Skin of body (tissue), 2 donors: Measurements from ENCODE around the gene MITF. TPM values are rescaled to one million over a fixed set of nuclear protein-coding genes. Genes with fewer than 3 reads are reported as not detected.
A peak's percentile ranks its signal among the peaks of the same experiment; 100 is the strongest.
"Not testable (repeated sequence)": the region's sequence is repeated elsewhere in the genome, so short reads cannot be mapped to it uniquely, and the experiment has no call there.

ENCODE experiments used
- DNase-seq: peaks from one replicate; lab custom pipeline; 2025; lab: John Stamatoyannopoulos, UW
- total RNA-seq: library from RNA; depleted of rRNA; stranded (reverse); fragments of >200 nt; gene quantifications from one replicate; pipeline ENCODE4 v1.2.3, GENCODE V29; 2014

Gene MITF
- total RNA-seq, 1 donor from 2014 or later: 43.2 TPM

DNA sequence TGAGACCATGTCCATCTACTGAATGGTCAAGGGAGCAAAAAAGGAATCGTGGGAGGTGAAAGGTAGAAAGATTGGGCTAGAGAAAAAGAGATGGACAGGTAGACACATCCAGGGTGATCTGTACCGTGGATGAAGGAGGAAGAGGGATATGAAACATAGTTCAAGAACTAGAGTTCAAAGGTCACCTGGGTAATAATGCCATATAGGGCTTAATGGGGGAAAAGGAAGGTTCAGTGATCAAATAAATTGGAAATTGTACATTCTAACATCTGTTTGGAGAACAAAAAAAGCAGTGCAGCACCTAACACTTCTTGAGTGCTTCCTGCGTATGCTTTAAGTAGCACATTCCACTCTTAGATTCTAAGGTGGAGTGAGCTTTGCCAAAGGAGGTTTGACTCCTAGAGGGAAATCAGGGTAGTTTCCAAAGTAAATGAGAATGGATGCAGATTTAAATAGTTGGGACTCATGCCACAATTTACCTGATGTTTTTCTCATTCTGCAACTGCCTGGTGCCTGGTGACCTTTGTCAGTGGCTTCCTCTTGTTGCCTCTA, 46.6 kb downstream of the MITF start:
- DNase-seq: no peak

- no peak for DNase-seq
These were observed 47.6 kb downstream of the MITF start for GRCh38 chr3:69786854-69787253.

- peak; percentile 7 for DNase-seq
These were observed 48.3 kb downstream of the MITF start for GRCh38 chr3:69787436-69788168.

DNA sequence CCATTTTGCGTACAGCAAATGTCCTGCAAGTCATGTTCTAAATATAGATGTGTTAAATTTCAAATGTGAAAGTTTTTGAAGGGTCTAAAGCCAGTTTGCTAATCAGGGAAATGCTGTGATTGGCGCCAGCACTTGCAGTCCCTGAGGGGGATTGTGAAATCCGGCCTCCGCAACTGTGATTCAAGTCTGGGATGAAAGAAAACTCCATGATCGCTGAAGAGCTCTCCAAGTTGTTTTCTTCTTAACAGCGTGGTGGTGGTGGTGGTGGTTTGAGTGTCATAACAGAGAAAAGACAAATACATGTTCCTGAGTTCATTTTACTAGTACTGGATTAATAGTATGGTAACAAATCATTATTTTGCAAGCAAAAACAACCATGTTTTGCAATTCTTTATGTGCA, 51.8 kb downstream of the MITF start:
- DNase-seq: peak; percentile 48

GRCh38 chr3:69791919-69792399, 52.7 kb downstream of the MITF start:
- peak; percentile 91 for DNase-seq

GRCh38 chr3:69796126-69796525, 56.9 kb downstream of the MITF start:
- not testable (repeated sequence) for DNase-seq

DNA sequence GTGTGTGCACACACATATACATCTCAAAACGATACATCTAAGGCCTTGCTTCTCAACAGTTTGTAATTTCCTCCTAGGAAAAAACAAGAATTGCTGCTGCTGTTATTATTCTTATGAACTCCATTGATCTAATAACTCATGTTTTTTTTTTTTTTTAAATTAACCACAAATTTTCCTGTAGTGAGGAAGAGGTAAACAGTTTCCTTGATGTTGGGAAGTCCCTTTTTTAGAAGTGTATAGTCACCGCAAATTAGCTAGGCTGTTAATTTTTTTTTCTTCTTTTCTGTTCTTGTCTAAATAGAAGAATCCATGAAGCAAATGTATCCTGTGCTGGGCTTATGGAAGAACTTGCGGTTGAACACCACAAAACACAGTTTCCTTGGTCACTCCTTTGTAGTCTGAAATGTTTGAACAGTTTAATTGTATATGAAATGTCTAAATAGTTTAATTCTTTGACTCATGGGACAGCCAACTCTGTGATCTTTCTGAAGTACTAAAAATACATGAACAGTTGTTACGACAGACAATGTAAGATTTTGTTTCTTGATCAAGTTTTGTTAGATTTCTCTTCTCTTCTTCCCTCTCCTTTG, 64.5 kb downstream of the MITF start:
- DNase-seq: no peak

GRCh38 chr3:69805491-69805890, 66.2 kb downstream of the MITF start:
- no peak for DNase-seq

- peak; percentile 65 for DNase-seq
These were observed 67.6 kb downstream of the MITF start for GRCh38 chr3:69806735-69807438.

DNA sequence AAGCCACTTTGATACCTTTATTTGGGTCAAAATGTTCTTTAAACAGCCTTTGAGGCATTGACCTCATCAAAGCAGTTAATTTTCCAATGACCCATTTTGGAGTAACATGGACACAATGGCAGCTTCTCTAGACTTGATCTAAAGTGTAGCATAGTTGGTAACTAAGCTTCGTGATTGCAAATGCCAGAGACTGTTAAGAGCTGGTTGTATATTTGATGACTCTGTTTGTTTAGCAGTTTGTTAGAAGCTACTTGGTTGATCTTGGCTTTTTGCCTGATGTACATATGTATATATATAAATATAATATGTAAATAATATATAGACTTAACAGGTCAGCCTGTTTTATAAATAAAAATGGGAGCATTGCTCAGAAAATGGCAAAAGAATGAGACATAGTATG, 68.4 kb downstream of the MITF start:
- no peak for DNase-seq

- no peak for DNase-seq
These were observed 70.0 kb downstream of the MITF start for GRCh38 chr3:69809076-69809835.

GRCh38 chr3:69811452-69812401, 72.5 kb downstream of the MITF start:
- DNase-seq: no peak

- DNase-seq: no peak
These were observed 76.7 kb downstream of the MITF start for GRCh38 chr3:69815970-69816369.

DNA sequence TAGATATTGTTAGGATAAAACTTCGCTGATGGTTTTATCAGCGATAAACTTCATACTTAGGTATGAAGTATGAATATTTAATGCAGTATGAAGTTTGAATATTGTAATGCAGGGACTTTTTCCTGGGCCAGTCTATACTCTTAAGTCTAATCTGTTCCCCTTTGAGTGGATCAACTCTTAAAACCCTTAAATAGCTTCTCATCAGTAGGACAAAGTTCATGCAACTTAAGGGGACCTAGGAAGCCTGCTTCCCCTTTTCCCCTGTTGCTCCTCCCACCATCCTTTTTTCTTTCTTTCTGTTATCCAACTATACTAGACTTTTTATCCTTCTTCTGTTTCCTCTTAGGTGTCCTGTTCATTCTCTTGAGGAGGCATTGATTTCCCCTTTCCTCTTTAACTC, 78.7 kb downstream of the MITF start:
- DNase-seq: no peak

GRCh38 chr3:69819282-69819681, 80.0 kb downstream of the MITF start:
- DNase-seq: peak; percentile 17

DNA sequence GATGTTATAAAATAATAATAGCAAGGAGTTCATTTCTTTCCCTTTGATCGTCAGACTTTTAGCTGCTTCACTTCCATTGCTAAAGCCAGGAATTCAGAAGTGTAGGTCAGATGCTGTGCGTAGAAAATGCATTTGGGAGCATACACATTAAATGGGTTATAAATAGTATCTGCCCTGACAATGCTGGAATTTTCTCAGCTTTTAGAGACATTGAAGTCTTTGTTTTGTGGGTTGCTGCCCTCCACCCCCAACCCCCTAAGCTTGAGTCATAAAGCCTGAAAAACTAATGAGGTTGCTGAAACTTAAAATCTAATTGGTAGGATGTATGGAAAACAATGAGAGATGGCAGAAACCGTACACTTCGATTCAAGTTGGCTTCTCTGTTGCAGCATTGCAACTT, 81.9 kb downstream of the MITF start:
- peak; percentile 9 for DNase-seq

DNA sequence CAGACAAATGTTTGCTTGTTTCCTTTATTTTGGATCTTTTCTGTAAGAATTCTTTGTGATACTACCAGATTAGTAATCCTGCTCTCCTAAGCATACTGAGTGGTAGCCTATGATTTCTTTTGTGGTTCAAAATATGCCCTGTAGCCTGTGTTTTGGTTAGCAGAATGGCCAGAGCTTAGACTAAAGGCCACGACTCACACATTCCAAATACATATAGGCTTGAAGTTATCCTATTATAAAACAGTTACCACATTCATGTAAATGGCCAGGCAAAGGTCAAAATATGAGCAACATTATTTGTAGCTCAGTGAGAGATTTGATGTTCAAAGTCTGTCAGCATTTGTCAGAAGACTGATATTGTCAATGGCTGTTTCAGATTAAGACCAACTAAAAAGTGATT, 84.5 kb downstream of the MITF start:
- no peak for DNase-seq

DNA sequence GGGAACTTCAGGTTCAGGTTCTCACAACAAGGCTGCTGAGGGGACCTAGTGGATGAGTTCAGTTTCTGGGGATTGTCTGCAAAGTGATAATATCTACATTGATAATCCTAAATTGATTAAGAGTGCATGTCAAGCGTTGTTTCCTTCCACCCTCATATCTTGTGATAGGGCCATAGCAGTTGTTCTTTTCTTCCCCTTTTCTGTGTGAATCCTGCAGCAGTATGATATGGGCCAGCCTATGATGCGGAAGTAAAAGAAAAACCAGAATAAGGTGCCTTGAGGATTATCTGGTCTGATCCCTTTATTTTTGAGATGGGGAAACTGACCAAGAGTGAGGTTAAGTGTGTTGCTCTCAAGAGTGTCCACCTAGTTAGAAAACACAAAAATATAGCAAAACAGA, 86.2 kb downstream of the MITF start:
- DNase-seq: no peak

DNA sequence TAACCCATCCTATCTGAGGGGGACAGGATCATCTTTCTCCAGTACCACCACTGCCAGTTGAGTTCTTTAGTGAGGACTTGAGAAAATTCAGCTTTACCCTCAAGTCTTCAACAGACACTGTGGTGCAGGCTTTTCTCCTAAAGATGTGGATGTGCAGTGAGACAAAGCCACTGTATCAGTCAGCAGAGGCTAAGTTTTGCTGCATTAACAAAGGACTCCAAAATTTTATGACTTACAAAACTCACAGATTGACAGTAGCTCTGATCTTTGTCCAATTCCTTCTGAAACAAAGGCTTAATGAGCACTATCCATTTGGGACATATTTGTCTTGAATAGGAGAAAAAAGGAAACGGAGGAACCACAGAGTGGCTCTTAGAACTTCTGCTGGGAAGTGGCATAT, 87.9 kb downstream of the MITF start:
- no peak for DNase-seq

DNA sequence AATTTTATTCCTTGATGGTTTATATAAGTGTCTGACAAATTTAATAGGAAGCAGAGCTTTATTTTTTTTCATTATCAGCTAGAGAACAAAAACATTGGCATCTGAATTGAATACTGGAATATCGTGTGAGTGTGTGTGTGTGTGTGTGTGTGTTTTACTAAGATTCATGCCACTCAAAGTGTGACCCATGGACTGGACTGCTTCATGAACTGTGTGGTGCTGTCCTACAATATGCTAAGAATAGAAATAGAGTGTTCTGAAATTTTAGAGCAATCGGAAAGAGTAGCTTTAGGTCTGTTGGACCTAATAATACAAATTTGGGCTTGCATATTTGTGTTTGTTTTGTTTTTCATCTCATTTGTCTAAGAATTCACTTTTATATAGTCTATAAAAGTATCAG, 89.6 kb downstream of the MITF start:
- no peak for DNase-seq
